Measurements from ENCODE around the gene LRRC26. TPM values are rescaled to one million over a fixed set of nuclear protein-coding genes. Genes with fewer than 3 reads are reported as not detected.

Gene LRRC26
- total RNA-seq, 1 experiment from 2014 or later, result not detected

DNA sequence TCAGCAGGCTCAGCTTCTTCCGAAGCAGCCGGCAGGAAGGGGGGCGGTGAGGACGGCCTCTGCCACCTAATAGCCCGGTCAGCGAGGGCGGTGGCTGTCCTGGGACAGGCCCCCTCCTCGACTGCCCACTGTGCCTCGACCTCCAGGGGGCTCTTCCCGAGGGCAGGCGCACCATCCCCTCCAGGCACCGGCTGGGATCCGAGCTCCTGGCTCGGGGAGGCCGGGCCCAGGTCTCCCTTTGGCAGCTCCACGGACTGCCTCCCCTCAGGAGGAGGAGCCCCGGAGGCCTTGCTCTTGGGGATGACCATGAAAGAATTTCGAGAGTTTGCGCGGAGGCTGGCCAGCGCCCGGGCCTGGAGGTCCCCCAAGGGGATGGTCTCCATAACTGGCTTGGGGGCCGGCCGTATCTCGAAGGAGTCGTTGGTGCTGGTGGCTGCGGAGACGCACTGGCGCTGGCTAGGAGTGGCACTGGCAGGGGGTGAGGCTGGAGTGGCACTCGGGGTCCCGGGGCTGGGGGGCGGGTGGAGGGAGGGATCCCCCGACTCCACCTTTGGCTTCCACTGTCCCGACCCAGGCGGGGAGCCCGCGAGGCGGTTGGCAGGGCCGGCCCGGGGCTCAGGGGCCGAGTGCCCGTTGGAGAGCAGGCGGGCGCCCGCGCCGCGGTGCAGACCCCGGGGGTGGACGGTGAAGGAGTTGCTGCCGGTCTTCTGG, 29.7 kb upstream of the LRRC26 start:
- DNase-seq (ENCODE audit: low read depth), result no peak

DNA sequence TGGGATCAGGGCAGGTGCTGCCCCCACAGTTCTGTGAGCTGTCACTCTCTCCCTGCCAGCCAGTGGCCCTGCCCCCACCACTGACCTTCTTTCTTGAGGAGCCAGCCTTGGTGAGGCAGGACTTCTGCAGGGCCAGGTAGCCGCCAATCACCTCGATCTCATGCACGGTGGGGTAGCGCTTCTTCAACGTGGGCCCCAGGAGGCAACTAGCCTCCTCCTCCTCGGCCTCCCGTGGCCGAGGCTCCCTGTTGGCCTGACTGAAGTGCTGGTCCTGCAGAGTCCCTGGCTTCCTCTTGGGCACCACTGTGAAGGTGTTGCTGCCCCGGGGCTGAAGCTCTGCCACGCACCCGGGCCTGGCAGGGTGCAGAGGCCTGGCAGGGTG, 29.0 kb upstream of the LRRC26 start:
- DNase-seq (ENCODE audit: low read depth), result no peak

DNA sequence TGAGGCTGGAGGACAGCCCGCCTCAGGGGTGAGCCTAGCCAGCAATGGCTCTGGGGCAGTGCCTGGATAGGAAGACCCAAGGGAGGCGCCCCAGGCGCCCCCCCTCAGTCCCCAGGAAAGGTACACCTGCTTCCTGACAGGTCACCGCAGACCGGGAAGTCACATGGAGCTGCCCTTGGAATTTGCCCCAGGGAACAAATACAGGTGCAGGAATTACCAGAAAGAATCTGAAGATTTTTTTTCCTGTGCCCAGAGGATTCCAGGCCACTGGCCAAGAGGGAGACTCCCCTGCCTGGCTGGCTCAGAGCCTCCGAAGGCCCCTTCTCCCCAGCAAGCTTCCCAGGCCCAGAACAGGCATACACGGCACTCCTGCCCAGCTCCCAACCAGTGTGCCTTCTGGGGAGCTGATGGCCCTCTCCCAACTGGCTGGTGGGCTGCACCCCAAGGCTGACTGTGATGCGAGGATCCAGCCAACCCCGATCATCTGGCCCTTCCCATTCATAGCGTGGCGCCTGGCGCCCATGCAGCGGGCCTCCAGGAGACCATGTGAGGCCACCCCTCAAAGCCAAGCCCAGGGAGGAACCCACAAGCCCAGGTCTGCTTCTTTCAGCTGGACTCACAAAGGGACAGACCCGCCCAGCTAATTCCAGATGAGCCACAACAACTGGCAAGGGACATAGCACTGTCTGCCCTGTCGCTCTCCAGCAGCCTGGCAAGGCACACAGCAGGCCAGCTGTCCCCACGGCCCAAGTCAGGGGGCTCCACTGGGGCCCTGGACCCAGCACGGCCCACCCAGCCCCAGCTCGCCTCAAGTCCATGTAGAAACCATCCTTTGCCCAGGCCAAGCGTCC, 28.4 kb upstream of the LRRC26 start:
- DNase-seq (ENCODE audit: low read depth), result no peak

DNA sequence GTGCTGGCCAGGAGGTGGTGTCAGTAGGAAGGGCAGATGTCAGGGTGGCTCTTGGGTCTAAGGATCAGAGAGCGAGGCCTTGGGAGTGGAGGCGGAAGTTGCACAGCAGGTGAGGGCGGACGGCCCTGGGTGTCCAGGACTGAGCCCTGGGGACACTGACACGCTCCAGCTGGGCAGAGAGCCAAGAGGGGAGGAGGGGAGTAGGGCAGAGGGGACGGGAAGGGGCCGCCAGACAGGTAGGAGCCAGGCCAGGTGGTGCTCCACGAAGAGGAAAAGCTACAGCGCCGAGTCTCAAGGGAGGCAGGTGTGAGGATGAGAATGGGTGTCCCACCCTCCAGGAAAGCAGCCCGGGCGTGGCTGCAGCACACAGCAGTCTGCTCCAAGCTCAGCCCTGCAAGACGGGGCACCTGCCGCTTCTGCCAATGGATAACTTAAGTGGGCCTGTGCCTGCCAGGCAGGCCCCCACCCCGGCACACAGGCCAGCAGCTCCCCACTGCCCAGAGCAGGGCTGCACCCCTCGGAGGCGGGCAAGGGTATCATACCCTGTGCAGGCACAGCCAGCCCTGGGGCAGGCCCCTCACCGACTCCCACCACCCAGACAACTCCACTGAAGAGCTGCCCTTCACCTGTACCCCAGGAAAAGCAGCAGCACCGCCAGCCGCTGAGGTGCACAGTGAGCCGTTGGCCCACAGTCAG, 25.8 kb upstream of the LRRC26 start:
- DNase-seq (ENCODE audit: low read depth), result no peak

DNA sequence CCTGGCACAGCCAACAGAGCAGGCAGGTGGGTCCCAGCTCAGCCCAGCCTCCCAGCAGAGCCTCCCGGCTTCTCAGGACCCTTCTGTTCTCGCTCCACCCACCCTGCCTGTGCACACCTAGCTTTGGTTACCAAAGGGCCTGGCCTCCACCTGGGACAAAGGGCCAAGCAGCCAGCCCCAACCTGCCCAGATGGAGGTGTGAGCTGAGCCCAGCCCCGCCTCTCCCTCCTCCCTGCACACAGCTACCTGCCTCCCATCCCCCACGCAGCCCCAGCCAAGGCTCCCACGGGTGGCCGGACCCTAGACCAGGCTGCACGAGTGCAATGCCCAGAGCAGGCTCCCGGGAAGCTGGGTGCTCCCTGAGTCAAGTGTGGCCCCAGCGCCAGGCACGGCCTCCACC, 25.1 kb upstream of the LRRC26 start:
- no peak for DNase-seq (ENCODE audit: low read depth)

DNA sequence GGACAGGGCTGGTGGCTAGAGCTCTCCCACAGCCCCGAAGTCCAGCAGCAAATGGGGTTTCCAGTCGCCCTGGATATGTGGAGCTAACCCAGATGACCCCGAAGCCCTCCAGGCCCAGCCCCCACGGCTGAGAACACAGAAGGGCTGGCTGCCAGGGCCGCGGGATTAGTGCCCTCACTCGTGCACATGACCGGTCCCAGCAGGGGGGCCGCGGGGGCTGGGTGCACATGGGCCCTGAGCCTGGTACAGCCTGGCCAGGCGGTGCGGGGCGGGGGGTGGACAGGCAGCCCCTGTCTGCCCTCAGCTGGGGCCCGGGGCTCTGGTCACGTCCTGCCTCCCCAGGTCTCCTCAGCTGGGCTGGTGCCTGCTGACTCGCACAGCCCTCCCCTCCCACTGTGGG, 24.5 kb upstream of the LRRC26 start:
- DNase-seq (ENCODE audit: low read depth), result no peak

DNA sequence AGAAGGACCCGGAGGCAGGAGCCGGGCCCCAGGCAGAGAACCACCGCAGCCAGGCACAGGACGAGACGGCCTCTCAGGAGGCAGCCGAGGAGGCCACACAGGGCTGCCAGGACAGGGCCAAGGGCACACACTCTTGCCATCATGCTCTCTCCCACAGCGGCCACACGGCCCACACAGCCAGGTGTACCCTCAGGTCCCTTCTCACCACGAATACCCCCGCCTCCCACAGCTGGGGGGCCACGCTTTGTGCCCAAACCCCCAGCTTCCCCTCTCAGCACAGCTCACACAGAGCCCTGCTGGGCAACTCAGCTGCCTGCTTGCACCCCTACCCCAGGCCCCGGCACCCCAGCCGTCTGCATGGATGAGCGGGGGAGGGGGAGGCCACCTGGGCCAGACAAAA, 23.9 kb upstream of the LRRC26 start:
- DNase-seq (ENCODE audit: low read depth), result no peak

DNA sequence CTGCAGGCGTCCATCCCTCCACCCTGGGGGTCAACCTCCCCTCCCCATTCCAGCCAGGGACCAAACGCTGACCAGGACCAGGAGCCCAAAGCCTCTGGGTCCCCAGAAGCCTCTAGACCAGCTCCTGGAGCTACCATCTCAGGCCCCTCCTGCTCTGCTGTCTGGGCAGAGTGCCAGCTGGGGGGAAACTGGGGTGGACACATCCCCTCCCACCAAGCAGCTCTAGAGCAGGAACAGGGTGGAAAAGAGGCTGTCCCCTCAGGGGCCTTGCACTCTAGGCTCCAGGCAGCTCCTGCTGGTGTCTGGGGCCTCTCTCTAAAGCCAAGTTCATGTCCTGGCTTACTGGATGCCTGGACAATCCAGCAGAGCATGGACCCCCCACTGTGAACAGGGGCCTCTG, 23.0 kb upstream of the LRRC26 start:
- DNase-seq (ENCODE audit: low read depth), result no peak

DNA sequence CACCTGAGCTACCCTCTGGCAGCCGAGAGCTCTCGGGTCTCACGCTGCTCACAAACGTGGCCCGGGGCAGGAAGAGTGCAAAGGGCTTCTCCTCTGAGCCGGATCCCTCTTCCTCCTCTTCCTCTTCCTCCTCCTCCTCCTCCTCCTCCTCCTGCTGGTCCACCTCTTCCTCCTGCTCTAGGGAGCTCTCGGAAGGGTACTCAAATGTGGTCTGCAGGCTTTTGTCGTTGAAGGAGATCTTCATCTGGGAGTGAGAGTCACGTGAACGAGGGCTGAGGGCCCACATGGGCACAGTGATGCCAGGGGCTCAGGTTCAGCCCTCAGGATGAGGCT, 22.6 kb upstream of the LRRC26 start:
- DNase-seq (ENCODE audit: low read depth), result no peak

DNA sequence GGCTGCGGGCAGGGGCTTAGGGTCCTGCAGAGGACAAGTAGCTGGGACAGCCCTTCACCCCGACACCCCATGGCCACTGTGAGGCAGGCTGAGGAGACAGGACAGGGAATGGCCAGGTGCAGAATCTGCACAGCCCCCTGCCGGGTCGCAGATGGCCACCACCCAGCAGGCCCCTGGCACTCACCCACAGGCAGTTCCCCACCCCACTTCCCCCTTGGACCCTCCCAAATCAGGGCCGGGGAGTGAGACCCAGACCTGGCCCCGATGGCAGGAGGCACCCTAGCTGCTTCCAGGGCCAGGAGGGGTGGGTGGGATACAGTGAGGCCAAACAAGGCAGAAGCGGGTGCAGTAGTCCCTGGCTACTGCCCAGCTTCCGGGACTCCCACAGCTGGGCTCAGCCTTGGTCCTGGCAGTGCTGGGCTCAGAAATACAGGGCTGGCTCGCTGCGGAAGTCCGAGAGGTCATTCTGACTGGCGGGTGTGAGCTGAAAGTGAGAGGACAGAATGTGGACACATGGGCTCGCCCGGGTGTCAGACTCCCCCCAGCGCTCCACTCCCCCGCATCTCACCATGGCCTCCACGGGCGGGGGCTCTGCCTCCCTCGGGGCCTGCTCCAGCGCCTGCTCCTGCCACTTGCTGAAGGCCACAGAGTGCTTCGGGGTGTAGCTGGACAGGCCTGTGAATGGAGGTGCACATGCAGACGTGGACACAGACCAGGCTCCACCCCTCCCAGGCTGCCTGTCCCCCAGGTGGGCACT, 22.0 kb upstream of the LRRC26 start:
- no peak for DNase-seq (ENCODE audit: low read depth)

DNA sequence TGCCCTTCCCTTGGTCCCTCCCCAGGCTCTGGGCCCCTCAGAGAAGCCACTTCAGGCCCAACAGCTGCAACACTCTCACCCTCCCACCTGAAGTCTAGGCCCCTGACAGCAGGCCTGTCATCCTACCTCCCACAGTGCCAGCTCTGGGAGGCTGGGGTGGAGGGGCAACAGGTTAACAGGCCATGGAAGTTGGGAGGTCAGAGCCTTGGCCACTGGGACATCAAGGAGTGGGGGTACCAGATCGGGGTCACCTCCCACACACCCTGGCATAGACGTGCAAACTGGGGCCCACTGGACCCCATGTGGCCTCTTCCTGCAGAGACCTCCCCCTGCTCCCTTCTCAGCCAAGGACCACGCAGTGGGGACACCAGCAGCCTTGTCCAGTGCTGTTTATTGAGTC, 21.4 kb upstream of the LRRC26 start:
- no peak for DNase-seq (ENCODE audit: low read depth)

DNA sequence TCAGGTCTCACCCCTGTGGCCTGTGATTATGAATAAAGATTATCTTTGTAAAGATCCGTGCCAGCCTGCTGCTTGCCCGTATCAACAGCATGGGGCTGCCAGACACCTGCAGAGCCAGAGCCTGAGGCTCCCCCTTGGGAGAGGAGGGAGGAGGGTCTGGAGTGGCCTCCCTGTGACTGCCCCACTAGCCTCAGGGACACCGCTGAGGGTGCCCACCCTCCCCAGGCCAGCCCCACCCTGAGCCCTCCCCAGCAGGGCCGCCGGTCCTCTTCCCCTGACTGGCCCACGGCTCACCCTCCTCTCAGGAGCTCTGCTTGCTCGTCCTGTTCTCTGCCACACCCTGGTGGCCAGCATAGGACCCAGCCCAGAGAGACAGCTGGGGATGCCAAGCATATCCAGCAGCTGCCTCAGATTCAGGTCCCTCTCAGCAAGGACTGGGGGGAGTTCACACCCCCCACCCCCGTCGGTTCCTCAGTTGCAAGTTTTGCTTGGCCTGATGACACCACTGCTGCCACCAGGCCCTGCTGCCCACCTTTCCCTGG, 20.5 kb upstream of the LRRC26 start:
- no peak for DNase-seq (ENCODE audit: low read depth)

DNA sequence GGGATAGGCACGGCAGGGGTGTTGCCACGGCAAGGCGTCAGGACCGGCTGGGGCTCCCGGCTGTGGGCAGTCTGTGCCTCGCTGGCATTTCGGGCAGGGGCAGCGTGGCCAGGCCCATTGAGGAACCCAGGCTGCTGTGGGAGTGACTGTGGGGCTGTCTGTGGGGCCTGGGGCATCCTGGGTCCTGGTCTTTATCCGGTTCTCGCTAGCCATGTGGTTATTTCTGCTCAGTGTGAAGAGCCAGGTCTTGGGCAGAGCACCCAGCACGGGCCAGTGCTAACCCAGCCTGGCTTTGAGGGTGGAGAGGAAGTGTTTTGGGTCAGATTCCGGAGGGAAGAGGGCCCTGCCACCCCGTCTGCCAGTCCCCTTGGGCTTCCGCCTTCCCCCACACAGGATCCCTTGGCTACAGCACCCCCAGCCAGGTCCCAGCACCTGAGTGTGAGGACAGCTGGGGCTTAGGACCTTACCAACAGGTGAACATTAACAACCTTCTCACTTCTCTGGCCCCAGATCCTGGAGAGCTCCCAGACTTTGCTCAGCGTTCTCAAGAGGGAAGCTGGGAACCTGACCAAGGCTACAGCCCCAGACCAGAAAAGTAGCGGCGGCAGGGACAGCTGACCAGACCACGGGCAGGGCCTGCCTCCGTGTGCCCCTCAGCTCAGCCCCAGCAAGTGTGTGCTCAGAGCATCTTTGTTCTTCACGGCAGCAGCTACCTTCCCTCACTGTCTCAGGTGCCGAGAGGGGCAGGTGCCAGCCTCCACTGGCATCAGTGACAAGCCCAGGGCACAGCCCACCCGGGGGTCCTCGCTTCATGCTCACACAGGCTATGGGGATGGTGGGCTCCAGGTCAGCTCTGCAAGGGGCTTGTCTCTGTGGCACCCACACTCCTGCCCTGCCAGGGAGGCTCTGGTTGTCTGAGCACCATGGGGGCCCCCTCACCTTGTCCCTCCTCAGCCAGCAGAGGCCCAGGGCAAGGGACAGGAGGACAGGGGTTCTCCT, 19.7 kb upstream of the LRRC26 start:
- no peak for DNase-seq (ENCODE audit: low read depth)

DNA sequence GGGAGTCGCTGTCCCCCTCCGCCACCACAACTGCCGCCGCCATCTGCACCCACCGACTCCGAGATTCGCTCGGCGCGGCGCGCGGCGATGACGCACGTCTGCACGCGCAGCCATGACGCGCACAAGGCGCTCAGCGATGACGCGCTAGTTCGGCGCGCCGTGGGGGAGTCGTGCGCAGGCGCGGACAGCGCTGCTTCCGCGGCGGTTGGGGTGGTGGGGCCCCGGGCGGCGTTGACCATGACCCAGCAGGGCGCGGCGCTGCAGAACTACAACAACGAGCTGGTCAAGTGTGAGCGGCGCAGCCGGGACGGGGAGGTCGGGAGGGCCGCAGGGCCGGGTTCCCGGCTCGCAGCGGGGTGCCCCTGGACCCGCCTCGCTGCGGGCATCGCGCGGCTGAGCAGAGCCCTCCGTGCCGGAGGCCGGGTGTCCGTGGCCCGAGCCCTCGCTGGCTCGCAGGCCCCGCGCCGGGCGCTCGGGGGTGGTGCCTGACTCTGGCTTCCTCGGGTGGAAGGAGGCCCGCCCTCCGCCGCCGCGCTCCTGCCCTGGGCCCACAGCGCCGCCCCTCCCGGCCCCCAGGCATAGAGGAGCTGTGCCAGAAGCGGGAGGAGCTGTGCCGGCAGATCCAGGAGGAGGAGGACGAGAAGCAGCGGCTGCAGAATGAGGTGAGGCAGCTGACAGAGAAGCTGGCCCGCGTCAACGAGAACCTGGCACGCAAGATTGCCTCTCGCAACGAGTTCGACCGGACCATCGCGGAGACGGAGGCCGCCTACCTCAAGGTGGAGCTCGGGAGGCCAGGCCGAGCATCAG, 18.8 kb upstream of the LRRC26 start, which contains the start of the genes ANAPC2 and SSNA1:
Gene ANAPC2 (minus strand): TSS at position 71 of the 807 bp plus-strand sequence. CDS start 28 bp downstream, at position 43.
Gene SSNA1 (plus strand): TSS at position 187 of the 807 bp plus-strand sequence. CDS start 51 bp downstream, at position 238.
- peak; percentile 89 for DNase-seq (ENCODE audit: low read depth)

DNA sequence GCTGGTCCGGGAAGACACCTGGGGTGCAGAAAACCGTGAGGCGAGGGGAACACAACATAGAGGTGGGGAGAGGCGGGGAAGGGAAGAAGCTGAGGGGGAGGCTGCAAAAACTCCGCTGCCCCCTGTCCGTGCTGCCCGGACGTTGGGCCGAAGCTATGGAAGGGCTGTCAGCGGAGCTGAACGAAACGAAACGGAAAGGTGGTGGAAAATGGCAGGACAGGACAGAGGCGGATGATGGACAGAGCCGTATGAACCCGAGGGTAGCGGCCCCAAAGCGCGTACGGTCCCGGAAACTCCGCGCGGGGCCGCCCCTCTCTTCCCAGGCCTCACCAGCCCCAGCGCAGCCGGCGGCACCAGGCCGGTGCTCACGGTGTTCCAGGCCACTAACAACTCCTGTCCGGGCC, 18.2 kb upstream of the LRRC26 start:
- DNase-seq (ENCODE audit: low read depth), result no peak

DNA sequence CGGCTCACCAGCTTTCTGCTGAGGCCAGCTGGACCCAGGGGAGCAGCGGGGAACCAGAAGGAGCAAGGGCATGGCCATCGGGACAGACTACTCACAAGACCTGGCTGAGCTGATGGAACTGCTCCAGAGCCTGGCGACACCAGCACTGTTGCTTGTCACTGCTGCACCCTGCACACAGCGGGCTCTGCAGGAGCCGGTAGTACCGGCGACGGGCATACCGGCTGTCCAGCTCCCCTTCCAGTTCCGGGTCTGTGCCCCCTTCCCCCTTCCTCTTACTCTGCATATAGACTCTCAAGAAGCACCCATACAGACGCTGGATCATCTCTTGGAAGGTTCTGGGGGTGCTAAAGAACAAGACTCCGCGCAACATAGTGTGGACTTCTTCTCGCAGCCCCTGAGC, 17.5 kb upstream of the LRRC26 start:
- no peak for DNase-seq (ENCODE audit: low read depth)

DNA sequence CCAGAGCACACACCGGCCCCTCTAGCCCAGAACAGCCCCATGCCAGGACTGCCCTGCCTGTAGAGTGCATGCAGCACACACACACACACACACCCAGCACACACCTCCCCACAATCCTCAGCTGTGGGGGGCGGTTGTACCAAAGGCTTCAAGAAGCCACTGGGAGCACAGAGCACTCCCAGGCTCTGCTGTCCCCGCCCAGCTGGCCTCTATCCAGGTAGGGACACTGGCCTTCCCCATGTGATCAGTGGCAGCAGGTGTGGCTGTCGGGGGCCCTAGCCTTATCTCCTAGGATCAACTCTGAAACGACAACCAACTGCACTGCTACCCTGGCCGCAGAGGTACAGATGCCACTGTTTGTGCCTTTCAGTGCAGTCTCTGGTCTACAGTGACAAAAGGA, 16.5 kb upstream of the LRRC26 start:
- DNase-seq (ENCODE audit: low read depth), result no peak

DNA sequence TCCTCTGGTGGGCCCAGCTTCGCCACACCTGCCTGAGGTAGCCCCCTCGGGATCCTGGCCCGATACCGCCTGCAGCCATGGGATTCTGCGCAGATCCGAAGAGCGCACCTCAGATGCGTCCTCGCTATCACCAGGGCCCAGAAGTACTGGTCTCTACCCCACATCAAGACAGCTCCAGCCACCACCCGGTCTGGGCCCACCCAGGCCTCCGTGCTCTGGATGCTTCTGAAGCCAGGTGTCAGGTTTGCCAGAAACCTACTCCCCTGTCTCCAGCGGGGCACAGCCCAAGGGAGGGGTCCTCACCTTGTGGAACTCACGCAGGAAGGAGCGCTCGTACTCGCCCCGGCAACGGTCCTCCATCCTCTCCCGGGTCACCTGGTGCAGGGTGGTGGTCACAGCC, 16.1 kb upstream of the LRRC26 start:
- DNase-seq (ENCODE audit: low read depth), result no peak

DNA sequence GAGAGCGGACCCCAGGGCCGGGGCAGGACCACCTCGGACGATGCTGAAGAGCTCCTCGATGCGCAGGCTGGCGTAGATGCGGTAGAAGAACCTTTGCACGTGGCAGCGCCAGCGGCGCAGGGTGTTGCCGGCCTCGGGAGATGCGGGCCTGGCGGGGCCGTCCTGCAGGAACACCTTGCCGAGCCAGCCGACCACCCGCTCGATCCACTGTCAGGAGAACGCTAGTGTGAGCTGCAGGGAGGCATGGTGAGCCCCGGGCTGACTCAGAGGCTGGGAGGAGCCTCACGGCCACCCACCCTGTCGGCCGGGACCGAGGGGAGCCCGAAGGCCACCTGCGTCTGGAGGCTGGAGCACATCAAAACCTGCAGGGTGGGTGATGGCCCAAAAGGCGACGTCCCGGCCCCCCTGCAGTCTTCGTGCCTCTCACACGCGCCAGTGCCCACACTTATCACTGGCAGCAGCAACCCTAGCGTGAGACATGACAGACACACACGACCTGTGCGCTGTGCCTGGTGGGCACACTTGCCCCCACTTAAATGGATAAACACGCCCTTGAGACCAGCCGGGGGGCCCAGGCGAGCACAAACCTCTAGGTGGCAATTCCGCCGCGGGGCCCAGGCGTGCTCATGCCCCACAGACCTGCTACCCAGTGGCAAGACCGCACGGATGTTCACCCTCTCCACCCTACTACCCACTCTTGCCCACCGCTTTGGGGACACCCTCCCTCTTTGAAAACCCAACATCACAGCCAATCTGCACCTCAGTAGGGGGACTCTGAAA, 15.2 kb upstream of the LRRC26 start:
- no peak for DNase-seq (ENCODE audit: low read depth)

Measured in RPMI7951 (cell line).